Thymus (tissue), 11 donors: ENCODE measurements around the gene WIPF3. TPM values are rescaled to one million over a fixed set of nuclear protein-coding genes. Genes with fewer than 3 reads are reported as not detected.

Source experiments
- DNase-seq, 9 donors: peaks; one replicate each; pipeline ENCODE4 v3.0.0-alpha.2; 2013; ENCODE audit warnings: low spot score in 9 of 9, low read depth in 6 of 9, missing footprints in 1 of 9
- H3K27ac ChIP-seq, 2 donors: one replicate each; pipeline ENCODE4 v1.5.1; 2013; ENCODE audit warnings: control low read depth in 1 of 2, low read depth in 1 of 2, low read length in 1 of 2, mild to moderate bottlenecking in 1 of 2, moderate library complexity in 1 of 2
- H3K27me3 ChIP-seq, 2 donors: one replicate each; pipeline ENCODE4 v1.5.1; 2013; ENCODE audit warnings: low read length in 1 of 2; ENCODE audit not compliant: control insufficient read depth in 2 of 2, insufficient read depth in 1 of 2
- H3K36me3 ChIP-seq, 2 donors: one replicate each; pipeline ENCODE4 v1.5.1; 2013; ENCODE audit warnings: low read length in 1 of 2, mild to moderate bottlenecking in 1 of 2, moderate library complexity in 1 of 2; ENCODE audit not compliant: control insufficient read depth in 2 of 2, insufficient read depth in 2 of 2
- H3K4me1 ChIP-seq, 2 donors: one replicate each; pipeline ENCODE4 v1.5.1; 2013; ENCODE audit warnings: low read length in 2 of 2; ENCODE audit not compliant: control insufficient read depth in 2 of 2, insufficient read depth in 2 of 2
- H3K4me3 ChIP-seq, 2 donors: one replicate each; pipeline ENCODE4 v1.5.1; 2013; ENCODE audit warnings: low read length in 2 of 2, control low read depth in 1 of 2, mild to moderate bottlenecking in 1 of 2
- H3K9me3 ChIP-seq, 2 donors: one replicate each; pipeline ENCODE4 v1.5.1; 2013; ENCODE audit warnings: low read length in 1 of 2, mild to moderate bottlenecking in 1 of 2; ENCODE audit not compliant: control insufficient read depth in 2 of 2, insufficient read depth in 1 of 2
- WGBS: extraction: QIAGEN DNeasy Blood & Tissue Kit; methylation state at CpG from one replicate; pipeline ENCODE4 v1.1.7; 2013; 5-methylcytosine and 5-hydroxymethylcytosine counted together
- polyA plus RNA-seq: library from polyadenylated mRNA; stranded (reverse); fragments of 200-250 nt; gene quantifications from one replicate; pipeline ENCODE4 v1.2.3, GENCODE V29; 2013
- total RNA-seq: library from RNA; stranded (reverse); fragments of 120-200 nt; gene quantifications from one replicate; pipeline ENCODE4 v1.2.4, GENCODE V29; 2013
- donor health status: healthy.

Gene WIPF3
- total and polyA plus RNA-seq, 2 donors, result 0.14 to 0.55 TPM

DNA sequence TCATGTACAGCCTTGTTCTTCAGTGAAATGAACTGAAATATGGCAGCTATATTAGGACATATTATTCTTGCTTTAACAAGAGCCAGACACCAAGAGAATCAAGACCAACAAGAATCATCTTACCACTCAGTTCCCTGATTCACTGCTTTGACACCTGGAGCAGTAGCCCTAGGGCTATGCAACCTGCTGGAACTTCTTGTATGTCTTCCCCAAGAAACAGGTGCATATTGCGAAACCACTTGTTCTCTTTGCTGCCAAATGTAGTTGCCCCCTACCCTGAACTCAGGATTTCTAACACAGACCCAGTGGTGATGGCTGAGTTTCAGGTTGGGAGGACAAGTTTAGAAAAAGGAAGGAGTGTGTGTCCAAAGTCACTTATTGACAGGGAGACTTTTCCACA lies 46.1 kb downstream of the WIPF3 start:
- no peaks in the 10 kb centered on the region for H3K36me3 ChIP-seq
- H3K9me3 ChIP-seq, result no peaks in the 10 kb centered on the region
- WGBS, result 95% methylated on average over 1 of the region's 1 CpG
- no peak for DNase-seq
- H3K4me3 ChIP-seq, result no peak overlapping the region
- H3K27me3 ChIP-seq, result no peaks in the 10 kb centered on the region
- no peaks in the 10 kb centered on the region for H3K4me1 ChIP-seq
- no peak overlapping the region for H3K27ac ChIP-seq

- H3K4me1 ChIP-seq, result no peaks in the 10 kb centered on the region
- 81% methylated on average over 2 of the region's 2 CpGs for WGBS
Observed at GRCh38 chr7:29853072-29853471, 46.8 kb downstream of the WIPF3 start.

DNA sequence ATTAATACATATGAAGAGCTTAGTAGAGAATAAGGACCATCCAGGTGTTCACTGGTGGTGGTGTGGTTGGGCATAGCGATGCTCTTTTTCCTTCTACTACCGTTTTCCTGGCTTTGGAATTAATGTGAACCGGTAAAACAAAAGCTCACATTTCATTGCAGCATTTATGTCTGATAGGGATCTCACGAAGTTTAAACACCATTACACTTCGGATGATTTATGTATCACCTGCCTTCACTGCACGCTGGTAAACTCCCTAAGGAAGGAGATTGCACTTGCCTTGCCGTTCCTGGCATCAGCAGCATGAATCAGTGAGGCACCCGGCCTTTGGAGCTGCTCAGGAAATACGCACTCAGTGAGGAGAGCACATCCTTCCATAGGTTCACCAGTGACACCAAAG lies 47.5 kb downstream of the WIPF3 start:
- Histone ChIP-seq H3K4me1 (no peaks in the 10 kb centered on the region), H3K9me3 (no peaks in the 10 kb centered on the region), H3K36me3 (no peaks in the 10 kb centered on the region), H3K4me3 (no peak overlapping the region), H3K27me3 (no peaks in the 10 kb centered on the region), H3K27ac (no peak overlapping the region)
- no peak for DNase-seq
- WGBS, result 92% methylated on average over 9 of the region's 9 CpGs

More at GRCh38 chr7:29853072-29853471, 46.8 kb downstream of the WIPF3 start:
- Histone ChIP-seq H3K27ac (no peak overlapping the region), H3K36me3 (no peaks in the 10 kb centered on the region), H3K27me3 (no peaks in the 10 kb centered on the region), H3K9me3 (no peaks in the 10 kb centered on the region), H3K4me3 (no peak overlapping the region)
- DNase-seq, result no peak

DNA sequence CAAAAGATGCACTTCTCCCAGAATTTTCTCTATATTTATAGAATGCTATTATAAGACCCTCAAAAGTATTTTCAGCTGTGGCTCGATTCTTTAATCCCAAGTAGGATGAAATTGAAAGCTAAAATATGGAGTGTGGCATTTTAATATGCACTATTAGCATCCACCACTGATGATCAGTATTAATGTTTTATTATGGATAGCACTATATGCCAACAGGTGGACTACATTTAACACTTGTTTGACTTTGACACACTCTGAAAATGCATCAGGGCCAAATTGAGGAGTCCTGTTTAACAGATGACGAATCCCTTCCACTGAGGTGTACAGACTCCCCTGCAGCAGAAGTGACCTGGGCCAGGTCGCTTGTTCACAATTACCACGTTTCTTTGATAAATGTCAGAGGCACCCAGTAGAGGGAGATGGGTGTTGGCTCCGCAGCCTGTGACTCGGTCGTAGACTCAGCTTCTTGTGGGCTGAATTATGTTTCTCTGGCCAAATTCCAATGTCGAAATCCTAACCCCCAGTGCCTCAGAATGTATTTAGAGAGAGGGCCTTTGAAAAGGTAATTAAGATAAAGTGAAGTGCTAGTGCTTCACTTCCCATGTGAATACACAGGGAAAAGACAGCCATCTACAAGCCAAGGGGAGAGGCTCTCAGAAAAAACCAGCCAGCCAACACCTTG lies 48.1 kb downstream of the WIPF3 start:
- WGBS, result 90% methylated on average over 8 of the region's 8 CpGs
- no peak for DNase-seq

GRCh38 chr7:29857654-29858053 lies 51.3 kb downstream of the WIPF3 start:
- no peaks in the 10 kb centered on the region for H3K36me3 ChIP-seq
- H3K9me3 ChIP-seq, result no peaks in the 10 kb centered on the region
- no peaks in the 10 kb centered on the region for H3K27me3 ChIP-seq
- DNase-seq, result no peak
- no peak overlapping the region for H3K4me3 ChIP-seq
- no peak overlapping the region for H3K27ac ChIP-seq
- H3K4me1 ChIP-seq, result no peaks in the 10 kb centered on the region

More for the DNA sequence above, 48.1 kb downstream of the WIPF3 start:
- Histone ChIP-seq H3K4me1 (no peaks in the 10 kb centered on the region), H3K27ac (no peak overlapping the region), H3K36me3 (no peaks in the 10 kb centered on the region), H3K9me3 (no peaks in the 10 kb centered on the region), H3K4me3 (no peak overlapping the region), H3K27me3 (no peaks in the 10 kb centered on the region)

DNA sequence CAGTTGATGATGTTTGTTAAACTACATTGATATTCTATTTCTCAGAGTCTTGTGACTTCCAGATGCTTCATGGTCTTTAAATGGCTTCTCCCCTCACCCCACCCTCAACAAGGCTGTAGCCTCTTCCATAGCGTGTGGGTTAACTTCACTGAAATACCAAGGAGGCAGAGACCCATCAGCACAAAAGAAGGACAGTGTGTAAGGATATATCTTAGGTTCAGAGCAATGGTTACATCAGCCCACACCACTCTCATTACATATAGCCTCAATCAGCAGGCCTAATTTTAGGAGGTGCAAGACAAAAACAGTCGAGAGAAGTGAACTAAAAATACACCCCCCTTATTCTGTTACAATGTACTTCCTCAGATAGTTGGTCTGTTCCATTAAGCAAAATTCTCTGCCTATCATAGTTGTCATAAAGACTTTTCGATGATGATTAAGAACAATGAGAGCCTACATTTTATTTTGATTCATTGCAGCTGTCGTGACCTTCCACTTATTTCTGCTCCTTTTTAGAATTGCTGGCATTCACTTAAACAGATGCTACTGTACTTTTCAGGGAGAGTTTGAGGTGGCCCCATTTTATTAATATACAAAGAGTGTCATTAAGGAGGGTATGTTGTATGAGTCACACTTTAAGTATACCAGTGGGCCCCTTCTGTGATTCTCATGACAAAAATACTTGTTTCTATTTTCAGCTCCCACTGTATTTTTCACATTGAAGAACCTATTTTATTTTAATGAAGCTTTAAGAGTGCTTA lies 52.1 kb downstream of the WIPF3 start:
- DNase-seq, result no peak
- Histone ChIP-seq H3K27me3 (no peaks in the 10 kb centered on the region), H3K36me3 (no peaks in the 10 kb centered on the region), H3K9me3 (no peaks in the 10 kb centered on the region), H3K27ac (no peak overlapping the region), H3K4me3 (no peak overlapping the region), H3K4me1 (no peaks in the 10 kb centered on the region)
- 92% methylated on average over 4 of the region's 4 CpGs for WGBS

GRCh38 chr7:29859104-29859503 lies 52.8 kb downstream of the WIPF3 start:
- no peaks in the 10 kb centered on the region for H3K27me3 ChIP-seq
- H3K27ac ChIP-seq, result no peak overlapping the region
- H3K36me3 ChIP-seq, result no peaks in the 10 kb centered on the region
- no peak overlapping the region for H3K4me3 ChIP-seq
- DNase-seq, result no peak
- no peaks in the 10 kb centered on the region for H3K4me1 ChIP-seq
- no peaks in the 10 kb centered on the region for H3K9me3 ChIP-seq
- 98% methylated on average over 5 of the region's 5 CpGs for WGBS

DNA sequence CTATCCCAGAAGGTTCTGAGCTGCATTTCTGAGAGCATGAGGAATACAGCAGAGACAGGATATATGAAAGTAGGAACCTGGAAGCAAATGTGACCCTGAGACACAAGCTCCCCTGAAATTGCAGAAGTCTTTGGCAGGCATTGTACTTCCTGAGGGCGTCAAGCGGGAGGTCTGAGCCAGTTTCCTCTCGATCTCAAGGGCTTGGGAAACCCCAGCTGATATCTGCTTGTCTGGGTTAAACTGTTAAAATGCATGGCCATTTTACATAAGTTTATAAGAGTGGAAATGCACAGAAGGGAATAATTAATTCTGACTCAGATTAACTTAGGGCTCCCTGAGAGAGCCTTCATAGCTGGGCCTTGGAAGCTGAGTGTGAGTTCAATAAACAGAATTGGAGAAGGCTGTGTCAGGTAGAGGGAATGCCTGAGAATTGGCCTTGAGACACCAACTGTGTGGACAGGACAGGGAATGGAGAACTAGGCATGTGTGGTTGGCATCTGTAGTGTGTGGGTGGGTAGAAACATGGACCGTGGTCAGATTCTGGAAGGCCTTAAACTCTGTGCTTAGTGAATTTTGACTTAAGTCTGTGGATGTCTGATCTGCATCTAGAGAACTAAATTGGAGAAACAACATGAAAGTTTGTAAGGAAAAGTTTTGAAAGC lies 53.3 kb downstream of the WIPF3 start:
- Histone ChIP-seq H3K27ac (peak overlapping the region in 1 of 2 donors; percentile 7), H3K4me1 (no peaks in the 10 kb centered on the region), H3K4me3 (no peak overlapping the region), H3K36me3 (no peaks in the 10 kb centered on the region), H3K27me3 (no peaks in the 10 kb centered on the region), H3K9me3 (no peaks in the 10 kb centered on the region)
- DNase-seq, result peak in 1 of 9 donors; percentile 2
- WGBS, result 66% methylated on average over 4 of the region's 4 CpGs

- no peaks in the 10 kb centered on the region for H3K9me3 ChIP-seq
Observed at GRCh38 chr7:29860186-29860585, 53.9 kb downstream of the WIPF3 start.

More at GRCh38 chr7:29860186-29860585, 53.9 kb downstream of the WIPF3 start:
- Histone ChIP-seq H3K27ac (no peak overlapping the region), H3K4me1 (no peaks in the 10 kb centered on the region), H3K36me3 (no peaks in the 10 kb centered on the region), H3K27me3 (no peaks in the 10 kb centered on the region), H3K4me3 (no peak overlapping the region)
- WGBS, result 96% methylated on average over 2 of the region's 2 CpGs
- no peak for DNase-seq
